NCI-H446 treated with DMSO at 0.1 percent for 48 hours (cell line): ENCODE measurements around the gene MARCHF9.

Experiments used
- DNase-seq: peaks from one replicate; lab custom pipeline; 2025; lab: John Stamatoyannopoulos, UW

The MARCHF9 gene

GRCh38 chr12:57800965-57801364, 46.1 kb downstream of the MARCHF9 start:
- DNase-seq = no peak

DNA sequence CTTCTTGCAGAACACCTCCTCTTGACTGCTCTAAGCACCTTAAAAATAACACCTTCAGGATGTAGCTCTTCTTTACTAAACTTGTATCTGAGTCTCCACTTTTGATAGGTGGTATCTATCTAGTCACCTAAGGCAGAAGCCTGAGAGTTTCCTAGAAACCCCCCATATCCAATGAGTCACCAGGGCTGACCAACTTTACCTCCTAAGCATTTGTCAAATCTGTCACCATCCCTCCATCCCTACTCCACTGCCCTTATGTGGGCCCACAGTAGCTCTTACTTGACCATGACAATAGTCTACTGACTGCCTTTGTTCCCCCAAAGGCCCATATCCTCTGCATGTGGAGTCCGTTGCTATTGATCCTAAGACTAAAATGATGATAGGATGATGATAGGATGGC, 47.7 kb downstream of the MARCHF9 start:
- DNase-seq = no peak

- DNase-seq = peak; percentile 50
Measured at GRCh38 chr12:57803319-57803893, 48.5 kb downstream of the MARCHF9 start.

DNA sequence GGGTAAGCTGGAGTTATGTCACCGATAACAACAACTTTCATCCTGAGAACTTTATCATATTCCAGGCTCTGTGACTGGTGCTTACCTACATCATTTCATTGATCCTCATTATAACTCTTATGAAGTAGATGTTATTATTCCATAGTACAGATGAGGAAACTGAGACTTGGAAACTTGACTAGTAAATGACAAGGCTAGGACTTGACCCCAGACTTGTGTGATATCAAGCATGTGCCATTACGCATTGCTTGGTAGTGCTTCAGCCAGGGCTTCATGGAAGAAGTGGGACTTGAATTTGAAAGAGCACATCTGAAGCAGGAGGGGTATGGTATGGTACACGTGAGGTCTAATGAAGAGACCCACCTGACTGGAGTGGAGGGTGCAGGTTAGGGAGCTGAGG, 51.8 kb downstream of the MARCHF9 start:
- no peak for DNase-seq

DNA sequence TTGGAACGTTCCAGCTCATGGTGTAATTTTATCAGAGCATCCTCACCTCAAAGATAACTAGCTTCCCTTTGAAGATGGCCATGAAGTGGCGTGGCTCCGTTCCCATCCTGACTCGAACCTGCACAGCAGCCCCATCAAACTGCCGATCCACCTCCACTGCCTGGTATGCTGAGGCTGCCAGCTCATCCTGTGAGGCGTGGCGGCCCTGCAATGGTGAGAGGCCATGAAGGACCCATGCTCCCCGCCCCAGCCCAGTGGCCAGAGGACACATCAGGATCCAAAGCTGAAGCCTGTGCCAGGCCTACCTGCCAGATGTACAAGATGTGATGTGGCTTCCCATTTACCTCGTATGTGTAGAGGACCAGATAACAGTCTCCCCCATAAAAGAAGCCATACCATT, 52.4 kb downstream of the MARCHF9 start:
- no peak for DNase-seq

- no peak for DNase-seq
Measured at GRCh38 chr12:57808351-57808750, 53.4 kb downstream of the MARCHF9 start.

GRCh38 chr12:57809425-57809824, 54.5 kb downstream of the MARCHF9 start:
- no peak for DNase-seq
